ENCODE measurements around the gene THPO.

Gene THPO

GRCh38 chr3:184368586-184369183, 9.3 kb downstream of the THPO start:
- in situ Hi-C loops (cut with MboI; ENCODE audit: low sequenced_read_pairs) = loop anchor here (25.0 kb wide), 2 partner anchors 169 to 394 kb away; no protein-coding TSS in a partner anchor

- in situ Hi-C loops (cut with MboI; ENCODE audit: low sequenced_read_pairs) = loop anchor here (25.0 kb wide), 2 partner anchors 169 to 394 kb away; no protein-coding TSS in a partner anchor
Observed at GRCh38 chr3:184368116-184368515, 9.9 kb downstream of the THPO start.

- in situ Hi-C loops (cut with MboI; ENCODE audit: low sequenced_read_pairs) = loop anchor here (25.0 kb wide), 2 partner anchors 171 to 396 kb away; no protein-coding TSS in a partner anchor
Observed at GRCh38 chr3:184366619-184367289, 11.3 kb downstream of the THPO start.

GRCh38 chr3:184362668-184363546, 15.1 kb downstream of the THPO start:
- in situ Hi-C loops (cut with MboI; ENCODE audit: low sequenced_read_pairs) = loop anchor here (25.0 kb wide), 2 partner anchors 174 to 399 kb away; no protein-coding TSS in a partner anchor

GRCh38 chr3:184361932-184362667, 15.9 kb downstream of the THPO start:
- in situ Hi-C loops (cut with MboI; ENCODE audit: low sequenced_read_pairs) = loop anchor here (25.0 kb wide), 2 partner anchors 175 to 400 kb away; no protein-coding TSS in a partner anchor

- in situ Hi-C loops (cut with MboI; ENCODE audit: low sequenced_read_pairs) = loop anchor here (25.0 kb wide), 2 partner anchors 176 to 401 kb away; no protein-coding TSS in a partner anchor
Observed at GRCh38 chr3:184361532-184361931, 16.5 kb downstream of the THPO start, which contains the start of the genes CLCN2 and POLR2H. TSS of gene CLCN2 (minus strand) at chr3:184361605. CDS start at chr3:184361479, 126 bp downstream. TSS of gene POLR2H (plus strand) at chr3:184361710. CDS start at chr3:184363493, 1,783 bp downstream.

- in situ Hi-C loops (cut with MboI; ENCODE audit: low sequenced_read_pairs) = loop anchor here (25.0 kb wide), 2 partner anchors 176 to 401 kb away; no protein-coding TSS in a partner anchor
Observed at GRCh38 chr3:184360929-184361531, 17.0 kb downstream of the THPO start.

- in situ Hi-C loops (cut with MboI; ENCODE audit: low sequenced_read_pairs) = loop anchor here (25.0 kb wide), 2 partner anchors 177 to 402 kb away; no protein-coding TSS in a partner anchor
Observed at GRCh38 chr3:184360070-184360928, 17.7 kb downstream of the THPO start.

- in situ Hi-C loops (cut with MboI; ENCODE audit: low sequenced_read_pairs) = loop anchor here (25.0 kb wide), 2 partner anchors 178 to 403 kb away; no protein-coding TSS in a partner anchor
Observed at GRCh38 chr3:184359610-184360009, 18.4 kb downstream of the THPO start.

- in situ Hi-C loops (cut with MboI; ENCODE audit: low sequenced_read_pairs) = loop anchor here (25.0 kb wide), 2 partner anchors 178 to 403 kb away; no protein-coding TSS in a partner anchor
Observed at GRCh38 chr3:184358921-184359350, 19.1 kb downstream of the THPO start.

- in situ Hi-C loops (cut with MboI; ENCODE audit: low sequenced_read_pairs) = loop anchor here (25.0 kb wide), 2 partner anchors 179 to 404 kb away; no protein-coding TSS in a partner anchor
Observed at GRCh38 chr3:184358124-184358767, 19.8 kb downstream of the THPO start.

- in situ Hi-C loops (cut with MboI; ENCODE audit: low sequenced_read_pairs) = loop anchor here (25.0 kb wide), 2 partner anchors 180 to 405 kb away; no protein-coding TSS in a partner anchor
Observed at GRCh38 chr3:184357248-184358123, 20.5 kb downstream of the THPO start.

- in situ Hi-C loops (cut with MboI; ENCODE audit: low sequenced_read_pairs) = loop anchor here (25.0 kb wide), 2 partner anchors 182 to 407 kb away; no protein-coding TSS in a partner anchor
Observed at GRCh38 chr3:184355261-184356040, 22.6 kb downstream of the THPO start.

GRCh38 chr3:184354754-184355153, 23.3 kb downstream of the THPO start:
- in situ Hi-C loops (cut with MboI; ENCODE audit: low sequenced_read_pairs) = loop anchor here (25.0 kb wide), 2 partner anchors 183 to 408 kb away; no protein-coding TSS in a partner anchor

- in situ Hi-C loops (cut with MboI; ENCODE audit: low sequenced_read_pairs) = loop anchor here (25.0 kb wide), 2 partner anchors 183 to 408 kb away; no protein-coding TSS in a partner anchor
Observed at GRCh38 chr3:184354121-184354728, 23.8 kb downstream of the THPO start.

All from HL-60/S4 treated with retinoic acid at 250 ng/mL for 4 days and 3 days (cell line).